Thoracic aorta (tissue), 2 donors: ENCODE data around the gene CTSH. TPM values are rescaled to one million over a fixed set of nuclear protein-coding genes. Genes with fewer than 3 reads are reported as not detected.
A peak's percentile ranks its signal among the peaks of the same experiment; 100 is the strongest.

ENCODE experiments used
- ATAC-seq: fragments of 150-250 bp; one replicate; pipeline ENCODE4 v1.8.0; 2017; ENCODE audit warnings: low read depth; ENCODE audit not compliant: insufficient number of reproducible peaks, low FRiP score
- DNase-seq: peaks from one replicate; pipeline ENCODE4 v3.0.0-alpha.2; 2020; ENCODE audit warnings: low spot score
- H3K27ac ChIP-seq, 2 donors: fragments of 200-600 bp; sonication (generic); 1 replicate in 1 of 2; 2 replicates in 1 of 2; pipeline ENCODE4 v1.5.1; 2016; ENCODE audit warnings: mild to moderate bottlenecking in 2 of 2, moderate library complexity in 2 of 2
- H3K27me3 ChIP-seq: fragments of 200-600 bp; sonication (generic); replicated peaks from 2 replicates; pipeline ENCODE4 v1.6.0; 2016; ENCODE audit warnings: mild to moderate bottlenecking; ENCODE audit not compliant: insufficient read depth
- H3K36me3 ChIP-seq: fragments of 200-600 bp; sonication (generic); one replicate; pipeline ENCODE4 v1.5.1; 2016
- H3K4me1 ChIP-seq, 2 donors: fragments of 200-600 bp; sonication (generic); 1 replicate in 1 of 2; 2 replicates in 1 of 2; pipeline versions ENCODE4 v1.5.1 to v1.6.0; 2016; ENCODE audit warnings: low read depth in 2 of 2, mild to moderate bottlenecking in 1 of 2; ENCODE audit not compliant: control insufficient read depth in 1 of 2
- H3K4me3 ChIP-seq: fragments of 200-600 bp; sonication (generic); 2 replicates; pipeline ENCODE4 v1.5.1; 2016; ENCODE audit warnings: mild to moderate bottlenecking
- H3K9me3 ChIP-seq: fragments of 200-600 bp; sonication (generic); 2 replicates; pipeline ENCODE4 v1.5.1; 2016
- CTCF ChIP-seq: fragments of 200-600 bp; sonication (generic); IDR thresholded peaks from one replicate; pipeline ENCODE4 v1.5.1; 2019; ENCODE audit warnings: antibody characterized with exemption
- total RNA-seq, 2 donors: library from RNA; depleted of rRNA; stranded (reverse); fragments of >200 nt; gene quantifications; one replicate each; pipeline versions ENCODE4 v1.1.0 to v1.2.3, GENCODE V29; 2016

Gene CTSH
- total RNA-seq, 2 donors from 2014 or later: 136 to 149 TPM

- Histone ChIP-seq H3K4me3 (peak overlapping the region; percentile 61), H3K27me3 (no peaks in the 10 kb centered on the region), H3K9me3 (no peaks in the 10 kb centered on the region), H3K27ac (peak overlapping the region; percentile 2 to 55), H3K36me3 (no peaks in the 10 kb centered on the region), H3K4me1 (peaks cover 10 to 40% of the 10 kb centered on the region in 2 donors)
- TF ChIP-seq CTCF: no peak
- DNase-seq (no peak), ATAC-seq (no peak)
Observed at GRCh38 chr15:78933187-78933822, 11.5 kb downstream of the CTSH start.

DNA sequence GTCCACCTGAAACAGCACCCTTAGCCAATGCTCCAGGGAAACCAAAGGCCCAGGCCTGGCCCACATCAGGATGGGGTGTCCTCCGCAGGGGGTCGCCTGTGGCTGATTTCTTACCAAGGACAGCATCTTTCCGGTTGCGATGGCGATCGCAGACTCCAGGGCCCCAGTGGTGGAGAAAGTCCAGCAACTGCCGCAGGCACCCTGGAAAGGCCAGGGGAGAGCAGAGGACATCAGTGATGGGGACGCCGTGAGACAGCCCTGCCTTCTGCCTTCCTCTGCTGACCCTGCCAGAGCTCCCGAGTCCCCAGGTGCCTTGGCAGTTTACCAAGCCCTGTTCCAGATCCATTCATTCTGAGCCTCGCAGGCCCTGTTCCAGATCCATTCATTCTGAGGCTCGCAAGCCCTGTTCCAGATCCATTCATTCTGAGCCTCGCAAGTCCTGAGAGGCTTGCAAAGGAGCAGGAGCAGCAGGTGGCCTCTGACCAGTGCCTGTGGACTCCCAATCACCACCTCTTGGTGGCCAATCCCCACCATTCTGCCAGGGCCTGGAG is 12.5 kb downstream of the CTSH start:
- Histone ChIP-seq H3K4me3 (no peak overlapping the region), H3K27ac (no peak overlapping the region), H3K4me1 (peaks cover 10 to 40% of the 10 kb centered on the region in 2 donors), H3K9me3 (no peaks in the 10 kb centered on the region), H3K27me3 (no peaks in the 10 kb centered on the region), H3K36me3 (peaks cover 8% of the 10 kb centered on the region)
- DNase-seq (no peak), ATAC-seq (no peak)
- TF ChIP-seq CTCF: no peak

- TF ChIP-seq CTCF: no peak
- H3K4me3 ChIP-seq: no peak overlapping the region
- ATAC-seq (no peak), DNase-seq (no peak)
- H3K4me1 ChIP-seq: peaks cover 10 to 40% of the 10 kb centered on the region in 2 donors
- H3K9me3 ChIP-seq: no peaks in the 10 kb centered on the region
- peak overlapping the region; percentile 14 to 62 for H3K27ac ChIP-seq
- H3K27me3 ChIP-seq: no peaks in the 10 kb centered on the region
- H3K36me3 ChIP-seq: peaks cover 10% of the 10 kb centered on the region
Observed at GRCh38 chr15:78931439-78932257, 13.2 kb downstream of the CTSH start.

DNA sequence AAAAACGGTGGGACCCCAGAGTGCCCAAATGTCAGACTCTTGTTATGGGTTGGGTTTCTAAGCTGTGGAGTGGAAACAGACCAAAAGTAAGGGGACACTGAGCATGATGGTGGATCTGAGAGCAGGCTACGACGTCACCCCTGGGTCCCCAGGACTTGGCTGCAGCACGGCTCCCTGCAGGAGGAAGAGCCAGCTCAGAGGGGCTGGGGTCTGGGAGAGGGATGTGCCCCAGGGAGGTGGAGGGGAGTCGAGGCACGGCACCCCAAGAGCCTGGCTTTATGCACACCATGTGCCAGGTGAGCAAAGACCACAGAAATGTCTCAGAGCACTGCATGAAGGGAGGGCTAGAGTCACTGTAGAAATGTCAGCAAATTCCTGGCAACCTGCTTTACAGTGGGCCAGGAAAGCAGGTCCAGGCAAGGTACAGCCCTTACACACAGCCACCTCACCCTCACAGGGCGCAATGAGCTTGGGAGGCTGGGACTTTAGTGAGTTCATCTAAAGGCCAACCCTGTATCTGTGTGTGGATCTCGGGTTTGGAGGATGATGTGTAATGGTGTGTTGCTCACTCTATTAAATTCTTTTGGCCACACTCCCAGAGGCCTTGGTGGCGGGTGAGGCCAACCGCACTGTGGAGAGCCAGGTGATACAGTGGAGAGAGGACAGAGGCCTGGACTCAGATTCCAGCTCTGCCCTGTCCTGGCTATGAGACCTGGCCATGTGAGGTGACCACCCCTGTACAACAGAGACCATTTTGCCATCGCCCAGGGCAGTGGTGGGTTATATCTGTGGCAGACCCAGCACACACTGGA is 14.1 kb downstream of the CTSH start:
- Histone ChIP-seq H3K9me3 (no peaks in the 10 kb centered on the region), H3K27ac (peak overlapping the region; percentile 14 to 62), H3K27me3 (no peaks in the 10 kb centered on the region), H3K4me3 (no peak overlapping the region), H3K4me1 (peaks cover 10 to 40% of the 10 kb centered on the region in 2 donors), H3K36me3 (peaks cover 19% of the 10 kb centered on the region)
- ATAC-seq (no peak), DNase-seq (no peak)
- no peak for TF ChIP-seq CTCF
